Endothelial cell (in vitro differentiated cells): ENCODE measurements around the gene SERPINB13. TPM values are rescaled to one million over a fixed set of nuclear protein-coding genes. Genes with fewer than 3 reads are reported as not detected.

Experiments used
- DNase-seq: peaks from one replicate; pipeline ENCODE4 v3.0.0; 2021; ENCODE audit warnings: low spot score
- H3K27ac Mint-ChIP-seq: one replicate; pipeline ENCODE4 v1.8.0; 2021; ENCODE audit warnings: mixed read lengths, inconsistent platforms; ENCODE audit not compliant: unreplicated experiment
- H3K27me3 Mint-ChIP-seq: one replicate; pipeline ENCODE4 v1.8.0; 2021; ENCODE audit warnings: mild to moderate bottlenecking, moderate library complexity, mixed read lengths, inconsistent platforms; ENCODE audit not compliant: unreplicated experiment
- H3K36me3 Mint-ChIP-seq: one replicate; pipeline ENCODE4 v1.8.0; 2021; ENCODE audit warnings: mild to moderate bottlenecking, low read depth, mixed read lengths, inconsistent platforms; ENCODE audit not compliant: unreplicated experiment
- H3K4me1 Mint-ChIP-seq: one replicate; pipeline ENCODE4 v1.8.0; 2021; ENCODE audit warnings: mild to moderate bottlenecking, mixed read lengths, inconsistent platforms; ENCODE audit not compliant: unreplicated experiment
- H3K4me3 Mint-ChIP-seq: one replicate; pipeline ENCODE4 v1.8.0; 2021; ENCODE audit warnings: mild to moderate bottlenecking, mixed read lengths, inconsistent platforms; ENCODE audit not compliant: unreplicated experiment
- H3K9me3 Mint-ChIP-seq: one replicate; pipeline ENCODE4 v1.8.0; 2021; ENCODE audit warnings: mixed read lengths, inconsistent platforms; ENCODE audit not compliant: unreplicated experiment
- total RNA-seq: library from RNA; stranded (reverse); fragmentation: NEBNext Ultra II Directional; extraction: Animal tissue kit (Norgen Biotek cat#: 25700); gene quantifications from one replicate; pipeline ENCODE4 v1.2.1, GENCODE V29; 2021; ENCODE audit not compliant: unreplicated experiment
- TF ChIP-seq, protein P1 (sequence below): fragments of 200-600 bp; sonication (generic); IDR thresholded peaks from one replicate; pipeline ENCODE4 v1.5.0; 2021; ENCODE audit warnings: antibody characterized with exemption; ENCODE audit not compliant: unreplicated experiment

Gene SERPINB13
- total RNA-seq, 1 donor from 2014 or later = not detected

DNA sequence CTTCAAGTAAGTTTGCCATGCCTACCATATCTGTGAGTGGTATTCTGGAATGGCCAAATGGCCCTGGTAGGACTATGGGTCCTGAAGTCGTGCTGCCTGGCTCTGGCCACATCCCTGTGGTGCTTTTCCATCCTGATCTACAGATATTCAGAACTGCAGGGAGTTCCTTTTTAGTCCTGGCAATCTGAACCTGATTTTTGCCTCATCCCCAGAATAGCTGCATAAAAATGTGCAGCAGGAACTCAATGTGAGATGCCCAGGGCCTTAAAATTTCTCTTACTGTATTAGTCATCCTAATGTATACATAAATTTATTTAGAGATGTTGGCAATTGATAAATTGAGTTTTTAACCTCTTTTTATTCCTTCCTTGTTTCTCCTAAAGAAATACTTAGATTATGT, 5.3 kb downstream of the SERPINB13 start:
- Mint-ChIP-seq H3K4me3 (no peak overlapping the region), H3K9me3 (no peaks in the 10 kb centered on the region), H3K4me1 (no peaks in the 10 kb centered on the region), H3K36me3 (no peaks in the 10 kb centered on the region), H3K27me3 (peaks cover 3% of the 10 kb centered on the region), H3K27ac (no peak overlapping the region)
- no peak for DNase-seq
- TF ChIP-seq, protein P1, sequence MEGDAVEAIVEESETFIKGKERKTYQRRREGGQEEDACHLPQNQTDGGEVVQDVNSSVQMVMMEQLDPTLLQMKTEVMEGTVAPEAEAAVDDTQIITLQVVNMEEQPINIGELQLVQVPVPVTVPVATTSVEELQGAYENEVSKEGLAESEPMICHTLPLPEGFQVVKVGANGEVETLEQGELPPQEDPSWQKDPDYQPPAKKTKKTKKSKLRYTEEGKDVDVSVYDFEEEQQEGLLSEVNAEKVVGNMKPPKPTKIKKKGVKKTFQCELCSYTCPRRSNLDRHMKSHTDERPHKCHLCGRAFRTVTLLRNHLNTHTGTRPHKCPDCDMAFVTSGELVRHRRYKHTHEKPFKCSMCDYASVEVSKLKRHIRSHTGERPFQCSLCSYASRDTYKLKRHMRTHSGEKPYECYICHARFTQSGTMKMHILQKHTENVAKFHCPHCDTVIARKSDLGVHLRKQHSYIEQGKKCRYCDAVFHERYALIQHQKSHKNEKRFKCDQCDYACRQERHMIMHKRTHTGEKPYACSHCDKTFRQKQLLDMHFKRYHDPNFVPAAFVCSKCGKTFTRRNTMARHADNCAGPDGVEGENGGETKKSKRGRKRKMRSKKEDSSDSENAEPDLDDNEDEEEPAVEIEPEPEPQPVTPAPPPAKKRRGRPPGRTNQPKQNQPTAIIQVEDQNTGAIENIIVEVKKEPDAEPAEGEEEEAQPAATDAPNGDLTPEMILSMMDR = no peak

DNA sequence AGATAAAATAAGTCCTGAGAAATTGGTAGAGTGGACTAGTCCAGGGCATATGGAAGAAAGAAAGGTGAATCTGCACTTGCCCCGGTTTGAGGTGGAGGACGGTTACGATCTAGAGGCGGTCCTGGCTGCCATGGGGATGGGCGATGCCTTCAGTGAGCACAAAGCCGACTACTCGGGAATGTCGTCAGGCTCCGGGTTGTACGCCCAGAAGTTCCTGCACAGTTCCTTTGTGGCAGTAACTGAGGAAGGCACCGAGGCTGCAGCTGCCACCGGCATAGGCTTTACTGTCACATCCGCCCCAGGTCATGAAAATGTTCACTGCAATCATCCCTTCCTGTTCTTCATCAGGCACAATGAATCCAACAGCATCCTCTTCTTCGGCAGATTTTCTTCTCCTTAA, 9.8 kb downstream of the SERPINB13 start:
- no peaks in the 10 kb centered on the region for H3K4me1 Mint-ChIP-seq
- TF ChIP-seq, protein P1 = no peak
- H3K4me3 Mint-ChIP-seq = no peak overlapping the region
- H3K36me3 Mint-ChIP-seq = no peaks in the 10 kb centered on the region
- H3K27ac Mint-ChIP-seq = no peak overlapping the region
- no peaks in the 10 kb centered on the region for H3K9me3 Mint-ChIP-seq
- no peaks in the 10 kb centered on the region for H3K27me3 Mint-ChIP-seq
- DNase-seq = no peak

DNA sequence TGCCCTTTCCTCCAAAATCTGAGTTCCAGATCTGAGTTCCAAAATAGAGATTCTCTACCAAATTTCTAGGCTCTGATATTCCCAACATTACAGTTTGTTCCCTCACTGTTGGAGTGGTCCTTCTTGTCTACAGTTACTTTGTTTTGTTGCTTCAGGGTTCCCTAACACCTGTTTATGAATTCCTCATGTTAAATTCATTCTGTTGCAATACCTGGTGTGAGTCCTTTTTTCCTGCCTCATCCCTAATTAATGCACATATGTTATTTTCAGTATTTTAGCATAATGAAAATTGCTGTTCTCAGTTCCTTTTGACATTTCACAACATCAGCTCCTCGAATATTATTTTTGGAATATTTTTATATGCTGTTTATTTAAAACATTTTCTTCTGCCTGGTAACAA, 16.2 kb downstream of the SERPINB13 start:
- no peaks in the 10 kb centered on the region for H3K9me3 Mint-ChIP-seq
- TF ChIP-seq, protein P1 = no peak
- no peaks in the 10 kb centered on the region for H3K36me3 Mint-ChIP-seq
- DNase-seq = no peak
- H3K4me3 Mint-ChIP-seq = no peak overlapping the region
- H3K27me3 Mint-ChIP-seq = peaks cover 4% of the 10 kb centered on the region
- H3K27ac Mint-ChIP-seq = no peak overlapping the region
- H3K4me1 Mint-ChIP-seq = no peaks in the 10 kb centered on the region

DNA sequence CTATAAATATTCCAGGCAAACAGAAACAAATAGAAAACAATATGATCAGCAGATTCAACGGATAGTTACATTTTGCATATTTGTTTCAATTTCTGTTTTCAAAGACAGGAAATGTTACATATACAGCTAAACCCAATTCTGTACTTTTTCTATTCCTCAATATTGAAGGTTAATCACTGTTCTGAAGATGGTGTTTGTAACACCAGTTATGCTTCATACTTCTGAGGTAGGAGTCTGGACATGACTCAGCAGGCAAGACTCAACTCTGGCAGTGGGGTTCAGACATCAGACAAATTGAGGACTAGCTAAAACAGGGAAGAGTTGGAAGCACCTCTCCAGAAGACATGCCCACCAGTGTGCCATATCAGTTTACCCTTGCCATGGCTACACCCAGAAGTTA, 16.6 kb downstream of the SERPINB13 start:
- no peaks in the 10 kb centered on the region for H3K4me1 Mint-ChIP-seq
- H3K27ac Mint-ChIP-seq = no peak overlapping the region
- H3K36me3 Mint-ChIP-seq = no peaks in the 10 kb centered on the region
- no peak for DNase-seq
- peaks cover 4% of the 10 kb centered on the region for H3K27me3 Mint-ChIP-seq
- no peak overlapping the region for H3K4me3 Mint-ChIP-seq
- no peaks in the 10 kb centered on the region for H3K9me3 Mint-ChIP-seq
- TF ChIP-seq, protein P1 = no peak

DNA sequence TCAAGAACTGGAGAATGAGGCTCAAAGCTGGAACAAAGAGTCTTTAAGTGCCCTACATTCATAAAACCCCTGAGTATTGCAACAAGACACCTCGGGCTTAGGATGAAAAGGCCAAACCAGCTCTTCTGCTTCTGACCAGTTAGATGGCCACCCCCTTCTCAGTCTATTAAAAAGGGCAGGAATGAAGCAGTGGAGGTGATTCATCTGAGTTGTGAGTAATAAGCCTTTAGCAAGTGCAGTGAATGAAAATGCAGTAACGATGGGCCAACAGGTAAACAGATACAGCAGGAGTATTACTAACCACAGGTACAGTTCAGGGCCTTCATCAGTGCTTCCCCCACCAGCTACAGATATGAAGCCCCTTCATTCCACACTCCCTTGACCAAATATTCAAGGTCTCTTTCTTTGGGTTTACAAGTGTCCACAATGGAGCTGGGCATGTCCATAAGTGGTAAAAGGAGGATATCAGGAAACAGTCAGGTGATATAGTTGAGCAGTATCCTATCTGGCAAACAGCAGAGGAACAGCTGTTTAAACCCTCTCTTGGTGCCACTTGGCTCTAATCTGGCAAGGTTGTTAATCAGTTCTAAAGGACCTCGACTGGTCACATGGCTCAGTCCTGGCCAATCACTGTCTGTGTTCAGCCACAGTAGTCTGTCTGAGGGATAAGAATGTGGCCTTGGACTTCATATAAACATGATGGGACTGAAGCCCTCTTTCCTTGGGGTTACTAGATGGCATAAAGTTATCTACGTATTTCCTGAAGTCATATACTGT, 17.8 kb downstream of the SERPINB13 start:
- no peak overlapping the region for H3K4me3 Mint-ChIP-seq
- TF ChIP-seq, protein P1 = no peak
- peaks cover 4% of the 10 kb centered on the region for H3K27me3 Mint-ChIP-seq
- no peaks in the 10 kb centered on the region for H3K9me3 Mint-ChIP-seq
- H3K4me1 Mint-ChIP-seq = no peaks in the 10 kb centered on the region
- DNase-seq = no peak
- no peaks in the 10 kb centered on the region for H3K36me3 Mint-ChIP-seq
- no peak overlapping the region for H3K27ac Mint-ChIP-seq
